Amygdala (tissue), 56 donors: Measurements from ENCODE around the gene LCN6.
A peak's percentile ranks its signal among the peaks of the same experiment; 100 is the strongest.
"Not testable (repeated sequence)": the region's sequence is repeated elsewhere in the genome, so short reads cannot be mapped to it uniquely, and the experiment has no call there.

Source experiments
- DNase-seq, 56 donors: peaks; one replicate each; lab custom pipeline; 2025; lab: John Stamatoyannopoulos, UW

Gene LCN6

DNA sequence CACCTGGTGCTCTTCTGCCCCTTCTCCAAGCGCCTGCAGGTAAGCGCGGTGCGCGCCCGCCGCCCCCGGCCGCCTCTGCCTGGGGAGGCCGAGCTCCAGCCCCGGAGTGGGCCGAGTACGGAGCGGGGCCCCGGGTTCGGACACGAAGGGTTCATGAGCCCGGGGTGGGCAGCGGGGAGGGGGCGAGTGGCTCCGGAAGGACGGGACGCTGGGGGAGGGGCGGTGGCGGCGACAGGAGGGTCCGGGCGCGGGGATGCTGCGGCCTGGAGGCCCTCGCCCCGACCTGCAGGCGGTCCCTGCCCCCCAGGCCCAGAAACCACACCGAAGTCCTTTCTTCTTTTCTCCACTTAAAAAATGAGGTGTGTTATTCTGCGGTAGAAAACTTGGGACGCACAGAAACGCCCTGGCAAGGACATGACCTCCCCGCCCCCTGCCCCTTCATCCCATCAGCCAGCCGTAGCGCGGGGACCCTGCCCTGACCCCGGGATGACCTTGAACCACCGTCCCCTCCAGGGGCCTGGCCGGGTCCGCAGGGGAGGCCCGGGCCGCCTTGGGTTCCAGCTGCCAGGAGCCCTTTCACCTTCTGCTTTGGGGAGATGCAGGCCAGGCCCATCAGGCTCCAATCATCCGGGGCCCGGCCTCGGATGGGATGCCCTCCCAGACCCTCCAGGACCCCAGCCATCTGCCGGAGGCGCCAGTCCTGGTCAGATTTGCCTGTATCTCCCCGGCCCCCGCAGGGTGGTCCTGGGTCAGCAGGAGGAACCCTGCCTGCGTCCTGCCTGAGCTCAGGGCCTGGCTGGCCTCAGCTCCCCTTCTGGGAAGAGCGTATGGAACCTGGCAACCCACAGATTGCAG lies 35.4 kb downstream of the LCN6 start:
- no peak for DNase-seq

DNA sequence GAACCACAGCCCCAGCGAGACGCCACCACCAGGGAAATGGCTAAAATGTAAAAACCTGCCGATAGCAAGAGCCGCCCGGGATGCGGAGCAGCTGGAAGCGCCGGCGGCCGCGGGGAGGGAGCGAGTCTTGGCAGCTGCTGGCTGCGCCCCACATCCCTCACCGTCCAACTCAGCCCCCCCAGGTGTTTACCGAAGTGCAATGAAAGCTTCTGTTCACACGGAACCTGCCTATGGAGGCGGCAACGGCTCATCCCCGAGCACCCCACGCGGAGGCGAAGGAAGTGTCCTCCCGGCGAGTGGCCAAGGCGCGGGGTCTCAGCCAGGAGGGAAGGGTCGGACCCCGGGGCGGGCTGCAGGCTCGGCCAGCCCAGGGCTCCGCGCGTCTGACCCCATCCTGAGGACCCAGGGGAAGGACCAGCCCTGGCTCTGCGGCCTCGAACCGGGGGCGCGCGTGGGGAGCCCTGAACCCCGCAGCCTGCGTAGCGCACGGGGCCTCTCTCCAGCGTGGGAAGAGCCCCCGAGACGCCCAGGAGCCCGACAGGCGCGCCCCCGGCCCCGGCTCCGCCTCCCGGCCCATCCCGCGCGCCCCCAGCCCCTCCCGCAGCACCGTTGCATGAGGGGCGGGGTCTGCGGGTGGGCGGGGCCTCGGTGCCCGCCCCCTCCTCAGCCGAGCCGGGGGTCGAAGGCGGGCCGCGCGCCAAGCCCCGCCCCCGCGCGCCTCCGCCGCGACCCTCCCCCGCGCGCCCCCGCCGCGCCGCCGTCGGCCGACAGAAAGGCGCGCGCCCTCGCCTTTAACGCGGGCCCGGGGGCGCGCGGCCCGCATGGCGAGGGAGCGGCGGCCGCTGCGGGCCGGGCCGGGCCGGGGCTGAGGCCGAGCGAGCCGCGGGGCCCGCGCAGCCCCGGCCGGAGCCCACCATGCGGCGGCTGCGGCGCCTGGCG lies 36.3 kb downstream of the LCN6 start, which contains the start of gene DIPK1B:
DIPK1B (plus strand) TSS at position 822 of the 939 bp plus-strand sequence; CDS start at position 916, 94 bp downstream.
- peak in 6 of 56 donors; percentile 13 to 56 (median 37) for DNase-seq

DNA sequence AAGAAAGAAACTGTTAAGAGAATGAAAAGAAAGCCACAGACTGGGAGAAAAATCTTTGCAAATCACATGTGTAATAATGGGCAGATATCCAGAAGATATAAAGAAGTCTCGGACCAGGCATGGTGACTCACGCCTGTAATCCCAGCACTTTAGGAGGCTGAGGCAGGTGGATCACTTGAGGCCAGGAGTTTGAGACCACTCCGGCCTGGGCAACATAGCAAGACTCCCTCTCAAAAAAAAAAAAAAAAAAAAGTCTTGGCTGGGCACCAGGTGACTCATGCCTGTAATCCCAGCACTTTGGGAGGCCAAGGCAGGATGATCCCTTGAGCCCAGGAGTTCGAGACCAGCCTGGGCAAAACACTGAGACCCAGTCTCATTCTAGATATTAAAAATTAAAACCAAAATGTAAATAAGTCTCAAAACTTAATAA lies 37.1 kb downstream of the LCN6 start:
- DNase-seq, result not testable (repeated sequence)

DNA sequence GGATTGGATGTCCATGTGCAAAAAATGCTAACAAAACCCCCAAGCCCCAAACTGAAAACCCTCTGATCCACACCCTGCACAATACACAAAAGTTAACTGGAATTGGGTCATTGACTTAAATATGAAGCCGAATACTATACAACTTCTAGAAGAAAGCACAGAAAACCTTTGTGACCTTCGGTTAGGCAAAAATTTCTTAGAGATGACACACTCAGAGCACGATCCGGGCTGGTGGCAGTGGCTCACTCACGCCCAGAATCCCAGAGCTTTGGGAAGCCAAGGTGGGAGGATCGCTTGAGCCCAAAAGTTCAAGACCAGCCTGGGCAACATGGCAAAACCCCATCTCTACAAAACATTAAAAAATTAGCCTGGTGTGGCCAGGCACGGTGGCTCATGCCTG lies 37.8 kb downstream of the LCN6 start:
- no peak for DNase-seq

DNA sequence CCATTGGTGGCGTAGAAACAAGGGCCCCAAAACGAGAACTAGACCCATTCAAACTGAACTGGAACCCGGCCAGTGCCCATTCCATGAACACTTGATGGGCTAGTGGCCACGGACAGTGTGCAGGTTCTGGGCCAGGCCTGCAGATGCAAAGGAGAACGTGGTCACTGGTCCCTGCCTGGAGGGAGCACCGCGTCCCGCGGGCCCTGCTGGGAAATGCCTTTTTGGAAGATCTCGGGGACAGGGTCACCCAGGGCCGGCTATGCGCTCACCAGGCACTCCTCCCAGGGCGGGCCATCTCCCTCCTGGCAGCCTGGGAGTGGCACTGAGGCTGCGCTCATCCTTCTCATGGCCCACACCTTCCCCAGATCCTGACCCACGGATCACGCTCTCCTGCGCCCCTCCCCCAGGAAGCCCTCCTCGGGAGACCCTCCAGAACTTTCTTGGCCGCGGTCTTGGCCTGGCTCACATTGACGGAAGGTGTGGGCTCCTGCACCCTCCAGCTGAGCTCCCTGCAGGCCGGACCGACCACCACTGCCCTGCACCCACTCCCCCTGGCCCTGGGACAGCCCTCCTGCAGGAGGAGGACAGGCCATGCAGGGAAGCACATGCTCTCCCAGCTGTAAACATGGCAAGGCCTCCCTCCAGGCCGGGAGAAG lies 38.7 kb downstream of the LCN6 start:
- no peak for DNase-seq

DNA sequence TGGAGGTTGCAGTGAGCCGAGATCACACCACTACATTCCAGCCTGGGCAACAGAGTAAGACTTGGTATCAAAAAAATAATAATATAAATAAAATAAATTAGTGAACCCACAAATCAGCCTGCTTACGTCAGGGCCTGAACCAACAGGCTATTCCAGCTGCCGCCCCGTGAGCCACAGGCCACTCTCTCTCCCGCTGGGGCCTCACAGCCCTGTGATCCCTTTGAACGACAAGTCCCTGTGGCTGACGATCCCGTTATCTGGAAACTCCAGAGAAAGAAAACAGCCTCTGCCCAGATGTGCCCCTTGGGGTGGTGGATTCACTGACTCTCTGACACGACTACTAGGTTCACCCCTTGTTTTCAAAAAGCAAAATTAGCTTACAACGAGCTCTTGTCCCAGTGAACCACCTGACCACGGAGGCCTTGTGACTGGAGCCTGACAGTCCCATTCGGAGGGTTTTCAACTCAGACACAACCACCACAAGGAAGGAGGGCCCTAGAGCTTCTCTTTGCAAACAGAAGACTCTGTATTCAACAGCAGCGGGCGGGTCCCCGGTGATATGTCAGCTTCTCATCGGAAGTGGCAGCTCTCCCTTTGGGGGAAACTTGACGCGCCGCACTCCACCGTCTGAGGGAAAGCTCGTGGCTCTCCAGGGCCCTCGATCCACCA lies 40.3 kb downstream of the LCN6 start:
- no peak for DNase-seq

- DNase-seq, result no peak
Measured at GRCh38 chr9:136707011-136707410, 41.3 kb downstream of the LCN6 start.

- no peak for DNase-seq
Measured at GRCh38 chr9:136705564-136705963, 42.8 kb downstream of the LCN6 start.

GRCh38 chr9:136704741-136705140 lies 43.6 kb downstream of the LCN6 start:
- not testable (repeated sequence) for DNase-seq

- no peak for DNase-seq
Measured at GRCh38 chr9:136703276-136703860, 45.0 kb downstream of the LCN6 start.

- DNase-seq, result no peak
Measured at GRCh38 chr9:136701668-136702053, 46.7 kb downstream of the LCN6 start.

- no peak for DNase-seq
Measured at GRCh38 chr9:136700959-136701667, 47.2 kb downstream of the LCN6 start.

GRCh38 chr9:136700304-136700703 lies 48.0 kb downstream of the LCN6 start:
- DNase-seq, result no peak

DNA sequence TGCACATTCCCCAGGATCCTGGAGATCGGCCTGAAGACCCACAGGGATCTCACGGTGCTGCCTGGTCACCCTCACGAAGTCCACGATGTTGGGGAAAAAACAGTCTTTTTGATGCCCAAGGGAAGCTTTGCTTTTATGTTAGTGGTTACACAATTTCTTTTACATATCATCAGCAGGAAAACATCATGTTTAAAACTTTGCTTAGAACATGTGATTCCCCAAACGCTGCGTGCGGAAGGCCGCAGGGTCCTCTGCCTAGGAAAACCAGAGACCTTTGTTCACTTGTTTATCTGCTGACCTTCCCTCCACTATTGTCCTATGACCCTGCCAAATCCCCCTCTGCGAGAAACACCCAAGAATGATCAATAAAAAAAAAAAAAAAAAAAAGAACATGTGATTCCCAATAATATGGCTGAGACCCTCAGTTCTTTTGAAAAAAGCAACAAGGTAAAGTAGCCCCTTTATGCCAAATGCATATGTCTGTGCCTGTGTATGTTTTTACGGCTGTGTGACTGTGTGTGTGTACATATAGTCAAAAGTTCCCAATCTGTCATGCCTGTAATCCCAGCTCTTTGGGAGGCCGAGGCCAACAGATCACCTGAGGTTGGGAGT lies 49.6 kb downstream of the LCN6 start:
- no peak for DNase-seq

DNA sequence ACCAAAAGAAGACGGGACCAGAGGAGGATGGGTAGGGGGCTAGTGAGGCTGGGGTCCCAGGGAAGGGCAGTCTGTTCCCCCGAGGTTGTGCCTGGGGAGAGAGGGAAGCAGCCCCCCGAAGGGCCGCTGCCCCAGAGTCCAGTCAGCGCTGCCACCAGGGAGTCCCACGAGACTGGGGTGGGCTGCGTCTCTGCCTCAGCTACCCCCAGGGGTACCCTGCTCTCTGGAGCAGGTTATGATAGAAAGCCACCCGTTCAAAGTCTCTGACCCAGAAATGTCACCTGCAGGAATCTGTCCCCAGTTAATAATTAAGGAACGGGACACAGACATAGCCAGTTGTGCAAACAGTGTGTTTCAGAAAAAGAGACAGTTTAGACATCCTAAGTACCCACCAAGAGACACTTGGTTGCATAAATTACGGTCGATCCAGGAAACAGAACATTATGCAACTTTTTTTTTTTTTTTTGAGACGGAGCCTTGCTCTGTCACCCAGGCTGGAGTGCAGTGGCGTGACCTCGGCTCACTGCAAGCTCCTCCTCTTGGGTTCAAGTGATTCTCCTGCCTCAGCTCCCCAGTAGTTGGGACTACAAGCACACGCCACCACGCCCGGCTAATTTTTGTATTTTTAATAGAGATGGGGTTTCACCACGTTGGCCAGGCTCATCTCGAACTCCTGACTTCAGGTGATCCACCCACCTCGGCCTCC lies 50.4 kb downstream of the LCN6 start:
- no peak for DNase-seq

GRCh38 chr9:136697146-136697820 lies 51.0 kb downstream of the LCN6 start:
- DNase-seq, result no peak

GRCh38 chr9:136696502-136696901 lies 51.8 kb downstream of the LCN6 start:
- DNase-seq, result no peak
